Measurements from ENCODE around the gene HRNR.

The HRNR gene

GRCh38 chr1:152188673-152189591 is 35.1 kb downstream of the HRNR start:
- peak; percentile 44 for DNase-seq (ENCODE audit: low read depth)

- DNase-seq (ENCODE audit: low read depth): no peak
Observed at GRCh38 chr1:152186556-152187285, 37.3 kb downstream of the HRNR start.

DNA sequence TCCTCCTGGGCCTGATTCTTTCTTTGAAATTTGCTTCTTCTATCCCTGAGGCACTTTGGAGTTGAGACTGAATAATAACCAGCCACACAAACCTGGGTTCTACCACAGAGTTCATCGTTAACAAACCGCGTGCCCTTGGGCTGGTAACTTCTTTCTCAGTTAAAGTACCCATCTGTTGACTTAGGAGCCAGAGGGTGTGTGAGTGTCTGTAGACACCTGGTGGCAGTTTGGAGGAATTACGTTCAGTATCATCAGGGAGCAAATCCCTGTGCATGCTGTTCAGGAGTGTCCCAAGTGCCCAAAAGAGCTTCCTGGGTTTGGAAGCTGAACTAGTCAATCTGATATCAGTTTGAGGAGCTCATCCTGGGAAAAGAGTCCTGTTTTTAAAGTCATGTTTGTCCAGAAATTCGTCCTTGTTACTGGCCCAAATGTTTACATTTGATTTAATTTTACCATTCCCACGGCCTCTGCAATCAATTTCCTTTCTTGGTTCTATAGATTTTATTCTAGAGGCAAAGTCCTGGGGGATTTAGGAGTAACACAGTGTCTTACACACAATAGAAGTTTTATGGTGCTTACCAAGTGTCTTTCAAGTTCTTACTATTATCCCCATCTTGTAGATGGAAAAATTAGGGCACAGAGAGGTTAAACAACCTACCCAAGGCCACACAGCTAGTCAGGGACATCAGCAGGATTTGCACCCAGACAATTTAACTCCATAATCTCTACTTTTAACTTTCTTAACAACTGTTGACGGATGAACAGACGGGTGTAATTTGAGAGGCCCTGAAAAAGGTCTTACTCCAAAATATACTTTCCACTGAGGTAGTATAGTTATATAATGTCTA is 38.2 kb downstream of the HRNR start:
- DNase-seq (ENCODE audit: low read depth): peak; percentile 63

DNA sequence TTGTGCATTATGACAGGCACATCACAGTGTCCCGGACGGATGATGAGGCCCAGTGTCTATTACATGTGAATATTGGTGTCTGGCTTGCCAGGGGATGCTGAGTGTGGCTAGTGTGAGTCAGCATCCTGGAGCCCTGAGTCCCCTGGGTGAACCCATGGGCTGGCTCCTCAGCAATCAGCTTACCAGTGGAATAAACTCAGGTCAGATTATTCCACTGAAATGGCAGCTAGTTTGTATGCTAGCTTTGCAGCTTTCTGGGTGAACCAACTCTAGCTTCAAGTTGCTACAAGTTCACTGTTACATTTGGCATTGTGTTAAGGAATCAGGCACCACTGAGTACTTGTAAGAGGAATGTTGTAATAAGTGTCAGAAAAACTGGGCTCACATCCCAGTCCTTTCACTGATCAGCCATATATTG is 41.0 kb downstream of the HRNR start:
- peak; percentile 93 for DNase-seq (ENCODE audit: low read depth)

DNA sequence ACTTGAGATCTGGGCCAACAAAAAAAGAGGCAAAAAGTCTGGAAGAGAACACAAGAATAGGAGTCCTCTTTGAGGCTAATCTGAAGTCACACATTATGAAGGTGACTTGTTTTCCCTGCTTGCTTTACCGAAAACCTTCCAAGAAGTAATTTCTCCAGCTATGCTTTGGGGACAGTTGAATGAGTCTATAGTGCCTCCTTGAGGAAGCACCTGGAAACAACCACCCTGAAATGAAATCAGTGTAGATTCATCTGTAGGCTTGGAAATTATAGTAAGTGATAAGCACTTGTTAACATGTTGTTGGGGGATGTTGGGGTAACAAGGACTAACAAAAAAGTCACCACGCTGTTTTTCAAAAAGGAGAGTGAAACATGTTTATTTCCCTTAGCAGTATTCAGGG is 41.6 kb downstream of the HRNR start:
- no peak for DNase-seq (ENCODE audit: low read depth)

DNA sequence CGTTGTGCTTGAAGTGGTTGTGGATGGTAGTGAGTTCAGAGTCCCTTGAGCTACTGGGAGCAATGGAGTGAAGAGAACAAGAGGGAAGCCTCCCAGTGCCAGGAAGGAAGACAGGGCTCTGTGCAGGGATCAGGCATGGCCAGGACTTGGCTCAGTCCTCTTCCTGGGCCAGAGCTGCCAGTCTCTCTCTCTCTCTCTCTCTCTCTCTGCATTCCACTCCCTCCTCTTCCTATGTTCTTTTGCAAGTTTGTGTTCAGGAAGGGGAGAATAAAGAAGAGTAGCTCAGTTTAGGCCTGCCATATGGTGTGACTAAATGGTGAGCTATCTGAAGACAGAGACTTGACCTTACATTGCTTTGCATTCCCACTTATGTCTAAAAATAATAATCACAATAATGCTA is 44.4 kb downstream of the HRNR start:
- DNase-seq (ENCODE audit: low read depth): peak; percentile 52

DNA sequence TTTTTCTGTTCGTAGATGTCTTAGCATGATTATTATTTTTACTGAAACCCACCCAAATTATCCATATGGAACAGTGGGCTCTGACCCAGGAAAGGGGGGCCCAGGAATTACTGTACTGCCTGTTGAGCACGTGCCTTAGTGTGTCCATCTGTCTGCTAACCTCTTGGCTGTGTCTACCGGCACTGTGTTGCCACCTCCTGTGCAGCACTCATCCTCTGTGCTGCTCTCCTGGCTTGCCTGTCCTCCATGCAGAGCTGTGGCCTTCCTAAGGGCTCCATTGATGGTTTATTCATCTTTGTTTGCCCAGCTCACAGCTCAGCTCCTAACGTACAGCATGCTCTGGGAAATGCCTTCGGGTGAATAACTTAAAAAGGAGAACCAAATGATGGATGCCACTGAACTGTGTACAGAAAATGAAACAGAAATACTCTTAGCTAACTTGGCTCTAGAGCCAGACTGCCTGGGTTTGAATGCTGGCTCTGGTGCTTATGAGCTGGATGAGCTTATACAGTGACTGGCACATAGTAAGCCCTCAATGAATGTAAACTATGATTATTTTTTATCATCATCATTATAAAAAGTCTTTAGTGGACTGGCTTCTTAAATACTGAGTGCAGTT is 53.6 kb downstream of the HRNR start:
- DNase-seq (ENCODE audit: low read depth): no peak

DNA sequence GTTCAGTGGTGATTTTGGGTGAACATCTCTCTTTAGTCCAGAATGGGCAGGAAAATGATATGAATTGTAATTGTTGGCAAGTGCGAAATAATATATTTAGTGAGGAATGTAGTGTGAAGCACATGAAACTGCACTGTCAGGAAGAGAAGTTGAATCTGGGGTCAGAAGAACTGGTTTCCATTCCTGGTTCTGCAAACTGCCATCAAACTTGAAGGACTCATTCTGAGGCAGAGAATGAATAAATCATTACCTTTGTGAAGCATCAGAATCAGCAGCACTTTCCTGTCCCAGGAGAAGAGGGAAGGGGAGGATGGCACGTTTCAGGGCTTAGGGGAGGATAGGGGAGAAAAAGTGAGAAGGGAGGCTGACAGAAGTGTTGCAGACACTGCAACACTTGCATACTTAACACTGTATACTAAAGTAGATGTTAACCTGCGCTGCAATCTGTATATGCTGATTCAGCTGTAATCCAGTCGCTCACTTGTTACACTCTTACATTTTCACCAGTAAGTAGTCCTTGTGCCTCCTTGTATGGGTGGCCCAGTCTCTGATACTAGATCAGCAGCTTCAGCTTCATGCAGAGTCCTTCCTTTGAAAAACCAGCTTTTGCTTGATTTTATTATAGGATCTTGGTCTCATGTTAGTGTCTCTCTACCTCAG is 54.5 kb downstream of the HRNR start:
- DNase-seq (ENCODE audit: low read depth): no peak

DNA sequence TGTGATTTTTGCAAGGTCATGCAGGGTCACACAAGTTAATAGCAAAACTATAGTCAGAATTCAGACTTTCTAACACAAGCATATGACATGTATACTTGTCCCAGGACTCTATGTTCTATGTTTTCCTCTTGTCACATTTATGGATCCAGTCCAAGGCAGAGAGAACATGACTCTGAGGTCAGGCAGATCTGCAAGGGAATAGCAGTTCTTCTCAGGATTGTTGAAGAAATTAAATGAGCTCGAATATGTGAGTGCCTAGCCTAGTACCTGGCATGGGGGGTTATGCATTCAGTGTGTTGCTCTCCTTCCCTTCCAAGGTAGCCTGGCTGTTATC is 55.5 kb downstream of the HRNR start:
- no peak for DNase-seq (ENCODE audit: low read depth)

- peak; percentile 59 for DNase-seq (ENCODE audit: low read depth)
Observed at GRCh38 chr1:152167835-152168534, 56.0 kb downstream of the HRNR start.

- DNase-seq (ENCODE audit: low read depth): no peak
Observed at GRCh38 chr1:152166966-152167365, 57.0 kb downstream of the HRNR start.

- no peak for DNase-seq (ENCODE audit: low read depth)
Observed at GRCh38 chr1:152165286-152166077, 58.5 kb downstream of the HRNR start.

DNA sequence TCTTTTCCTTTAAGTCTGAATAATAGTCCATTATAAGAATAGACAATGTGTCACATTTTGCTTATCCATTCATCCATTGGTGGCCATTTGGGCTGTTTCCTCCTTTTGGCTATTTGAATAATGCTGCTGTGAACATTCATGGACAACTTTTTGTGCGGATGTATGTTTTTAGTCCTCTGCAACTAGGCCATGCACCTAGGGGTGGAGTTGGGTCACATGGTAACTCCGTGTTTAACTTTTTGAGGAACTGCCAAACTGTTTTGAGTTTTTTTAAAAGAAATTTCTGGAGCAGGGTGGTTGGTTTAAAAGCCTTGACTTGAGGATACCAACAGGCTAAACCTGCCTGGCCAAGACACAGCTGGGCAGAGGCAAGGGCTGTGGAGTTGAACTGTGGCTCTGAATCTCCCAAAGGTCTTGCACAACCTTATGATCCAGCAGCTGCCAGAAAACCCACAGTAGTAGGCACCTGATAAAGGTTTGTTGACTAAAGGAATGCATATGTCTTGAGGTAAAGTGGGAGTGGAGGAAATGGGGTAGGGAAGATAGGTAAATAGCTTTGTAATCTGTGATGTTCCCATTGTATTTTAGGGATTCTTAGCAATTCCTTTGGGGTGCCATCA is 59.4 kb downstream of the HRNR start:
- no peak for DNase-seq (ENCODE audit: low read depth)

DNA sequence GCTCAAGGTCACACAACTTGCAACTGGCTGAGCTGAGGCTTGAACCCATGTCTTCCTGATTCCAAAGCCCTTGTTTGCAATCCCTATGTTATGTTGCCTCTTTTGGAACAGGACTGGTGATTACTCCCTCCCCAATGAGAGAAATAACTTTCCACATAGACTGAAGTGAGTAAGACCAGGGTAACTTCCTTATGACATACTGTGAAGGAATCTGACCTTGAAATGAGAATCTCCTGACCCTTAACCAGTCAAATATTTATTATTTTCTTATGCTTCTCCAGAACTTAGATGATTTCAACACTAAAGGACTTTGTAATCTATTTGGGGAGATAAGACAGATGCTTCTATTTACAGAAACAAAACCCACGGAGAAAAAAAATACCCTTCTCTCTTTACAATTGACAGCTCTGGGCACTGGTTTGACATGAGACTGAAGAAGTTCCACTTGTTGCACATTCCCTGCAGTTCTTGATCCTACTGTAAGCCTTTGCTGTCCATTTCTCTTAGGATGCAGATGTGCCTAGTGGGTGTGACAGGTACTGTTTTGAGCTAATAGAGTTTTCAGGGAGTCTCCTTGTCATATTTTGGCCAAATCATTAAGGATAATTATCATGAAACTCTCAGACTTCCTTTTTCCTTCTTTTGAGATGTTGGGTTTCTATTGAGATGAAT is 61.1 kb downstream of the HRNR start:
- peak; percentile 88 for DNase-seq (ENCODE audit: low read depth)

Measured in fibroblast of gingiva (primary cell).